OCI-LY1 (cell line): ENCODE measurements around the gene CLEC16A.

Experiments used
- H2AFZ ChIP-seq: fragments of 200-600 bp; sonication (generic), shearing (Covaris generic); 2 replicates; pipeline ENCODE4 v1.6.0; 2014; ENCODE audit warnings: antibody characterized with exemption, mild to moderate bottlenecking, low read length
- H3F3A ChIP-seq: fragments of 200-600 bp; sonication (generic), shearing (Covaris generic); 2 replicates; pipeline ENCODE4 v1.6.0; 2014; ENCODE audit warnings: mild to moderate bottlenecking, antibody characterized with exemption, low read length, moderate library complexity; ENCODE audit not compliant: insufficient read depth
- H3K27ac ChIP-seq: fragments of 200-600 bp; sonication (generic); 2 replicates; pipeline ENCODE4 v1.5.1; 2014; ENCODE audit warnings: low read length, mixed run types, mild to moderate bottlenecking, low read depth; ENCODE audit not compliant: poor library complexity, severe bottlenecking
- H3K27me3 ChIP-seq: fragments of 200-600 bp; sonication (generic); 2 replicates; pipeline ENCODE4 v1.6.0; 2014; ENCODE audit warnings: antibody characterized with exemption, mild to moderate bottlenecking, low read length, moderate library complexity; ENCODE audit not compliant: insufficient read depth
- H3K36me3 ChIP-seq: fragments of 200-600 bp; sonication (generic); 2 replicates; pipeline ENCODE4 v1.6.1; 2014; ENCODE audit warnings: mild to moderate bottlenecking, antibody characterized with exemption, low read length, moderate library complexity, mixed read lengths; ENCODE audit not compliant: insufficient read depth
- H3K4me1 ChIP-seq: fragments of 200-600 bp; sonication (generic); 2 replicates; pipeline ENCODE4 v1.5.1; 2014; ENCODE audit warnings: mild to moderate bottlenecking, low read length, moderate library complexity; ENCODE audit not compliant: insufficient read depth, severe bottlenecking
- H3K4me2 ChIP-seq: fragments of 200-600 bp; sonication (generic), shearing (Covaris generic); 2 replicates; pipeline ENCODE4 v1.6.1; 2014; ENCODE audit warnings: low read length
- H3K4me3 ChIP-seq: fragments of 200-600 bp; sonication (generic); 2 replicates; pipeline ENCODE4 v1.5.1; 2014; ENCODE audit warnings: low read length, low read depth, mild to moderate bottlenecking, mixed read lengths; ENCODE audit not compliant: poor library complexity, severe bottlenecking
- H3K79me2 ChIP-seq: fragments of 200-600 bp; shearing (Covaris generic); 2 replicates; pipeline ENCODE4 v1.6.1; 2016; ENCODE audit warnings: mixed run types, low read length, mixed read lengths; ENCODE audit not compliant: insufficient read depth
- H3K9ac ChIP-seq: fragments of 200-600 bp; sonication (generic), shearing (Covaris generic); 2 replicates; pipeline ENCODE4 v1.6.1; 2014; ENCODE audit warnings: mild to moderate bottlenecking, low read length, mixed read lengths
- H3K9me2 ChIP-seq: fragments of 200-600 bp; sonication (generic), shearing (Covaris generic); 2 replicates; pipeline ENCODE4 v1.6.1; 2014; ENCODE audit warnings: low read depth, mild to moderate bottlenecking, low read length, mixed read lengths
- H3K9me3 ChIP-seq: fragments of 200-600 bp; shearing (Covaris generic); 2 replicates; pipeline ENCODE4 v1.6.1; 2014; ENCODE audit warnings: low read length, mixed read lengths
- H4K20me1 ChIP-seq: fragments of 200-600 bp; sonication (generic), shearing (Covaris generic); 2 replicates; pipeline ENCODE4 v1.6.0; 2016; ENCODE audit warnings: mild to moderate bottlenecking, low read length; ENCODE audit not compliant: insufficient read depth
- EZH2 ChIP-seq: fragments of 200-600 bp; sonication (generic), shearing (Covaris generic); IDR thresholded peaks from 2 replicates; pipeline ENCODE4 v1.8.0; 2017; ENCODE audit warnings: borderline replicate concordance, mixed run types, mild to moderate bottlenecking, antibody characterized with exemption, low read length, moderate library complexity, mixed read lengths
- TF ChIP-seq, protein P1 (sequence below): fragments of 200-600 bp; sonication (generic), shearing (Covaris generic); IDR thresholded peaks from 2 replicates; pipeline ENCODE4 v1.5.1; 2017; ENCODE audit warnings: mild to moderate bottlenecking, antibody characterized with exemption, low read length, moderate library complexity, mixed read lengths

Gene CLEC16A

DNA sequence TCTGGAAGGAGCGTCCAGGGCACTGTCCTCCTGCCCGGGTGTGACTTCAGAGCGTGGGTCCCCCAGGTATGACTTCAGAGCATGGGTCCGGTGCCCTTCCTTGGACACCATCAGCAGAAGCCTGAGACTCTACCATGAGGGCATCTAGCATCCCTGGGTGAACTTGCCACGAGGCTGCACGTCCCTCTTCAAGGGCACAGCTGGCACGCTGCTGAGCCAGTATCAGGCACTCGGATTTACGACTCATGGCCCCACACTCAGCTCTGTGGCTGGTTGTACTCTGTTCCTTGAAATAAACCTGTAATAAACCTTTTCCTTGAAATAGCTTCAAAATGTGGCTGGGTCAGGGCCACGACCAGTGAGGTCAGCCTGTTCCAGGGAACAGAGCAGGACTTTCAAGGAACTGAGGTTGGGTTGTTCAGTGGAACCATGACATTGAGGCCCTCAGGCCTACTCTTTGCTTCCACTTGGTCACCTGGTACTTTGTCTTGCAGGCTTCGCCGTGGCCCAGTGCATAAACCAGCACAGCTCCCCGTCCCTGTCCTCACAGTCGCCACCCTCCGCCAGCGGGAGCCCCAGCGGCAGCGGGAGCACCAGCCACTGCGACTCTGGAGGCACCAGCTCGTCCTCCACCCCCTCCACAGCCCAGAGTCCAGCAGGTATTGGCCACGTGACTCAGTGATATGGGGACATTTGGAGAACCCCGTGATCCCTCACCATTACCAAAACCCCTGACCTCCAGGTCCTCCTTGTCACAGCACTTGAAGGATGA is 221.7 kb downstream of the CLEC16A start:
- no peak for TF ChIP-seq EZH2
- TF ChIP-seq, protein P1, sequence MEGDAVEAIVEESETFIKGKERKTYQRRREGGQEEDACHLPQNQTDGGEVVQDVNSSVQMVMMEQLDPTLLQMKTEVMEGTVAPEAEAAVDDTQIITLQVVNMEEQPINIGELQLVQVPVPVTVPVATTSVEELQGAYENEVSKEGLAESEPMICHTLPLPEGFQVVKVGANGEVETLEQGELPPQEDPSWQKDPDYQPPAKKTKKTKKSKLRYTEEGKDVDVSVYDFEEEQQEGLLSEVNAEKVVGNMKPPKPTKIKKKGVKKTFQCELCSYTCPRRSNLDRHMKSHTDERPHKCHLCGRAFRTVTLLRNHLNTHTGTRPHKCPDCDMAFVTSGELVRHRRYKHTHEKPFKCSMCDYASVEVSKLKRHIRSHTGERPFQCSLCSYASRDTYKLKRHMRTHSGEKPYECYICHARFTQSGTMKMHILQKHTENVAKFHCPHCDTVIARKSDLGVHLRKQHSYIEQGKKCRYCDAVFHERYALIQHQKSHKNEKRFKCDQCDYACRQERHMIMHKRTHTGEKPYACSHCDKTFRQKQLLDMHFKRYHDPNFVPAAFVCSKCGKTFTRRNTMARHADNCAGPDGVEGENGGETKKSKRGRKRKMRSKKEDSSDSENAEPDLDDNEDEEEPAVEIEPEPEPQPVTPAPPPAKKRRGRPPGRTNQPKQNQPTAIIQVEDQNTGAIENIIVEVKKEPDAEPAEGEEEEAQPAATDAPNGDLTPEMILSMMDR, result no peak
- Histone ChIP-seq H3K36me3 (peaks cover 29% of the 10 kb centered on the region), H4K20me1 (no peaks in the 10 kb centered on the region), H3K4me1 (no peaks in the 10 kb centered on the region), H3F3A (no peaks in the 10 kb centered on the region), H3K9me2 (no peaks in the 10 kb centered on the region), H3K9me3 (no peaks in the 10 kb centered on the region), H3K9ac (no peak overlapping the region), H3K4me3 (no peak overlapping the region), H3K27ac (no peak overlapping the region), H2AFZ (no peak overlapping the region), H3K4me2 (no peak overlapping the region), H3K27me3 (no peaks in the 10 kb centered on the region), H3K79me2 (no peaks in the 10 kb centered on the region)

GRCh38 chr16:11167581-11167980 is 223.2 kb downstream of the CLEC16A start:
- Histone ChIP-seq H3F3A (no peaks in the 10 kb centered on the region), H3K79me2 (no peaks in the 10 kb centered on the region), H3K4me1 (no peaks in the 10 kb centered on the region), H3K9ac (no peak overlapping the region), H2AFZ (no peak overlapping the region), H3K4me3 (no peak overlapping the region), H4K20me1 (no peaks in the 10 kb centered on the region), H3K4me2 (no peak overlapping the region), H3K9me2 (no peaks in the 10 kb centered on the region), H3K9me3 (no peaks in the 10 kb centered on the region), H3K27ac (no peak overlapping the region), H3K36me3 (peaks cover 36% of the 10 kb centered on the region), H3K27me3 (no peaks in the 10 kb centered on the region)
- no peak for TF ChIP-seq EZH2
- TF ChIP-seq, protein P1, result no peak

GRCh38 chr16:11168386-11169051 is 224.2 kb downstream of the CLEC16A start:
- H3K9me2 ChIP-seq, result no peaks in the 10 kb centered on the region
- no peaks in the 10 kb centered on the region for H3K79me2 ChIP-seq
- no peaks in the 10 kb centered on the region for H3K27me3 ChIP-seq
- no peaks in the 10 kb centered on the region for H3F3A ChIP-seq
- no peak overlapping the region for H3K9ac ChIP-seq
- H3K27ac ChIP-seq, result no peak overlapping the region
- H2AFZ ChIP-seq, result no peak overlapping the region
- no peaks in the 10 kb centered on the region for H3K4me1 ChIP-seq
- H3K36me3 ChIP-seq, result peaks cover 36% of the 10 kb centered on the region
- H3K4me2 ChIP-seq, result no peak overlapping the region
- H3K9me3 ChIP-seq, result no peaks in the 10 kb centered on the region
- no peaks in the 10 kb centered on the region for H4K20me1 ChIP-seq
- no peak overlapping the region for H3K4me3 ChIP-seq
- no peak for TF ChIP-seq EZH2
- TF ChIP-seq, protein P1, result no peak
